ENCODE results near the gene PNPLA2.

DNA sequence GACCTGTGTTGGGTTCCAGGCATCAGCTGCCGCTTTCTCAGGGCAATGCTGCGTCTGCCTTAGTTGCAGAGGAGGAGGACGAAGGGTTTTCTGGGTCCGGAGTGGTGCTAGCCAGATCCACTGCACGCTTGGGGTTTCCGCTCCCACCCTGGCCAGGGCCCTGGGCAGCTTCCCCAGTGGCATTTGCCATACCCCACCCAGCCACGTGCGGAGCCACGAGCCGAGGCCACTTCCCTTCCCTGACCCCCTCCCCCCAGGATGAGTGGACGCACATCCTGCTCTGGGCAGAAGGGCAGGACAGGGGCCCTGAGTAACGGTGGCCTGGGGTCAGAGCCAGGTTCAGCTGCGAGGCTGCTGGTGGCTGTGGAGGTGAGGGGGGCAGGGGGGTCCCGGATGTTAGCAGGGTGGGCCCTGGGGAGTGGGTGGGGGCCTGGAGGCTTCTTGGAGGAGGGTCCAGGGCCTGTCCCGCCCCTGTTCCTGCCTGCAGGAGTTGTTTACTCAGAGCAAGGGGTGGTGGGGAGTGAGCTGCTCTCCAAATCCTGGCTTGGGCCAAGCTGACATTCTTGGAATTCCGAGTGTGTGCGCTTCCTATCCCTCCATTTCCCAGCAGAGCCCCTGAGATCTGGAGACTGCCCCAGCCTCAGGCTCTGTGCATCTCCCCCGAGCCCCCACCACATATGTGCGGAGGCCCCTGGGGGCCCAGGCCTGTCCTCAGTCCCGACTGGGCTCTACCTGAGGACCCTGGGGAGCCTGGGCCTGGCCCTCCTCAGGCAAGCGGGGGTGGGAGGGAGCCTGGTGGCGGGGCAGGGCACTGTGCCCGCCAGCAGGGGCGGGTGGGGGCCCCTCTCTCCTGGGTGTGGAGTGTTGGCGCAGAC is 25.3 kb downstream of the PNPLA2 start:
- TF ChIP-seq POLR2A (IDR thresholded peaks at IDR 0.05) (peak; percentile 44 to 52), CTCF (IDR thresholded peaks at IDR 0.05 in 4 of 5, conservative IDR thresholded peaks at IDR 0.05 in 1 of 5) (peak in 1 of 5 experiments; percentile 25)

All from gastrocnemius medialis (tissue), 4 donors.